AG09319 (cell line): Measurements from ENCODE around the gene BCL2L13.

Experiments
- DNase-seq: peaks from one replicate; pipeline ENCODE4 v3.0.0-alpha.2; 2010; ENCODE audit warnings: low read depth; ENCODE audit errors: extremely low read depth
- CTCF ChIP-seq: IDR thresholded peaks from 2 replicates; pipeline ENCODE4 v1.5.1; 2011; ENCODE audit warnings: low read depth, mild to moderate bottlenecking, inconsistent platforms, low read length, moderate library complexity

The BCL2L13 gene

GRCh38 chr22:17773606-17774205 lies 135.1 kb downstream of the BCL2L13 start:
- no peak for TF ChIP-seq CTCF
- no peak for DNase-seq

- no peak for TF ChIP-seq CTCF
- no peak for DNase-seq
Observed at GRCh38 chr22:17774206-17774925, 135.8 kb downstream of the BCL2L13 start, which contains the start of gene BID. Gene BID, minus strand, starts transcription at chr22:17774469. Its CDS starts 24,353 bp downstream, at chr22:17750116.

- no peak for TF ChIP-seq CTCF
- DNase-seq: no peak
Observed at GRCh38 chr22:17774926-17775685, 136.5 kb downstream of the BCL2L13 start.

GRCh38 chr22:17775781-17776465 lies 137.4 kb downstream of the BCL2L13 start:
- no peak for DNase-seq
- no peak for TF ChIP-seq CTCF

GRCh38 chr22:17777005-17777716 lies 138.6 kb downstream of the BCL2L13 start:
- no peak for TF ChIP-seq CTCF
- no peak for DNase-seq

- no peak for DNase-seq
- no peak for TF ChIP-seq CTCF
Observed at GRCh38 chr22:17777717-17778044, 139.1 kb downstream of the BCL2L13 start.
